ENCODE measurements around the gene DLG2.

- no peak for TF ChIP-seq CTCF (IDR thresholded peaks at IDR 0.05)
- no peak for TF ChIP-seq POLR2A (IDR thresholded peaks at IDR 0.05)
Measured at GRCh38 chr11:83813296-83813695, 1813.8 kb downstream of the DLG2 start.

Data from suprapubic skin (tissue), 3 donors.